SJSA1 (cell line): ENCODE data around the gene PRRC2A. TPM values are rescaled to one million over a fixed set of nuclear protein-coding genes. Genes with fewer than 3 reads are reported as not detected.

ENCODE experiments used
- DNase-seq, 2 experiments: peaks; one replicate each; pipeline ENCODE4 v3.0.0-alpha.2; 2015 to 2020; ENCODE audit warnings: low spot score in 2 of 2, low read depth in 1 of 2
- H3K27ac ChIP-seq: fragments of 250-450 bp; sonication (Bioruptor Pico); 2 replicates; pipeline ENCODE4 v1.5.1; 2020; ENCODE audit warnings: mild to moderate bottlenecking, moderate library complexity
- H3K27me3 ChIP-seq: fragments of 250-450 bp; sonication (Bioruptor Pico); replicated peaks from 2 replicates; pipeline ENCODE4 v1.5.1; 2020; ENCODE audit warnings: mild to moderate bottlenecking, moderate library complexity
- H3K36me3 ChIP-seq: fragments of 250-450 bp; sonication (Bioruptor Pico); 2 replicates; pipeline ENCODE4 v1.5.1; 2020; ENCODE audit warnings: mild to moderate bottlenecking
- H3K4me1 ChIP-seq: fragments of 250-450 bp; sonication (Bioruptor Pico); replicated peaks from 2 replicates; pipeline ENCODE4 v1.6.1; 2021; ENCODE audit warnings: mild to moderate bottlenecking
- H3K4me3 ChIP-seq: fragments of 250-450 bp; sonication (Bioruptor Pico); 2 replicates; pipeline ENCODE4 v1.5.1; 2020; ENCODE audit warnings: mild to moderate bottlenecking
- H3K9me3 ChIP-seq: fragments of 250-450 bp; sonication (Bioruptor Pico); replicated peaks from 2 replicates; pipeline ENCODE4 v1.5.1; 2020; ENCODE audit warnings: mild to moderate bottlenecking
- total RNA-seq: library from RNA; depleted of rRNA; stranded (reverse); fragments of >200 nt; shearing (Covaris generic); gene quantifications from 2 replicates; pipeline ENCODE4 v1.2.3, GENCODE V29; 2014; rRNA removed

Gene PRRC2A
- total RNA-seq, 1 experiment from 2014 or later = 68.6 TPM

DNA sequence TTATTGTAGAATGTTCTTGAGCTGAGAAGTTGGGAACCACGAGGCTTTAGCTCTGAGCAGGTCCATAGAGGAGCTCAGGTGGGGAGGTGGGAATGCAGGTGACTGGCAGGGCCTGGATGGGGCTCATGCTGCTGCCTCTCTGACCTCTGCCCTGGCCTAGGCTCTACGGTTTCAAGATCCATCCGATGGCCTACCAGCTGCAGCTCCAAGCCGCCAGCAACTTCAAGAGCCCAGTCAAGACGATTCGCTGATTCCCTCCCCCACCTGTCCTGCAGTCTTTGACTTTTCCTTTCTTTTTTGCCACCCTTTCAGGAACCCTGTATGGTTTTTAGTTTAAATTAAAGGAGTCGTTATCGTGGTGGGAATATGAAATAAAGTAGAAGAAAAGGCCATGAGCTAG lies 49.2 kb downstream of the PRRC2A start, which contains the start of gene LY6G5B:
Gene LY6G5B (plus strand): TSS at position 301 of the 400 bp plus-strand sequence. CDS start 975 bp downstream, outside the sequence.
- no peak for DNase-seq
- peaks cover 81% of the 10 kb centered on the region for H3K36me3 ChIP-seq
- H3K27me3 ChIP-seq = no peaks in the 10 kb centered on the region
- H3K27ac ChIP-seq = no peak within 1 kb of the TSS
- no peak within 1 kb of the TSS for H3K4me3 ChIP-seq
- peaks cover 8% of the 10 kb centered on the region; the same call in 1 of the 2 replicates for H3K4me1 ChIP-seq
- H3K9me3 ChIP-seq = no peaks in the 10 kb centered on the region

DNA sequence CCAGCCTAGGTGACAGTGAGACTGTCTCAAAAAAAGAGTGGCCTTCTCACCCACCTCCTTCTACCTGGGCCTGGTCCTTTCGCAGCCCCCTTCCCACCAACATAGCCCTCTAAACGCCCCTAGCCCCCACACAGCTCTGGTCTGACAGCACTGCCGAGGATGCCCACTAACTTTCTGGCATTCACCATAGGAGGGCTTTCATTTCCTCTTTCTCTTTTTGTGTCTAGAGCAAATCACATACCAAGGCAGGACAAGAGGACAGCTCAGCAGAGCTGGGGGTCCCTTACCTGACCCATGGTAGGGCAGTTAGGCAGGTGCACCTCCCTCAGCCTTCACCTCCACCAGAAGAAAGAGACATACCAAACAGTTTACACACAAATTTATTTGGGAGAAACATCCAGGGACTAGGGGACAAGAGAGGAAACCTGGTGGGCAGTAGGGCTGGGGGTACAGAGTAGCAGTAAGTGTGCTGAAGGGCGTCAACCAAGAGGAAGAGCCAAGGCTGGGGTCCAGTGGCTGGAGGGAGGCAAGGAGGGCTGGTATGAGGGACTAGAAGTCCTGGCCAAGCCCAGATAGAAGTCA lies 55.9 kb downstream of the PRRC2A start:
- H3K36me3 ChIP-seq = peaks cover 32% of the 10 kb centered on the region
- no peak overlapping the region for H3K27ac ChIP-seq
- no peaks in the 10 kb centered on the region; the same call in 1 of the 2 replicates for H3K9me3 ChIP-seq
- no peak overlapping the region for H3K4me3 ChIP-seq
- H3K27me3 ChIP-seq = no peaks in the 10 kb centered on the region
- H3K4me1 ChIP-seq = peaks cover 10% of the 10 kb centered on the region
- DNase-seq = no peak

DNA sequence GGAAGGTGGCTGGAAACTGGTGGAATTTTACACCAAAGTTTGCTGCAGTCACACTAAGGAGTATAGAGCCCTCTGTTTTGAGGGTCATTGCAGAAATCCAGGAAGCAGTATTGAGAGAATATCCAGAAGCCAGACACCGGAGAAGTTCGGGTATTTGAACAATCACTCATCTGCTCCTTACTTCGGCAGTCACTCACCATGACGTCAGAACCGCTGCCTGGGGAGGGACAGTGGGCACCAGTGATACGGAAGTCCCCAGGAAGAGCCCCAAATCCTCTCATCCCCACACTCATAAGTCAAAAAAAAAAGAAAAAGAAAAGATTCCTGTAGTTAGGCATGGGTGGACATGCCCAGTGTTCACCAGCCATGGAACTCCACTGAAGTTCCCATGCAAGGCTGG lies 56.4 kb downstream of the PRRC2A start:
- Histone ChIP-seq H3K36me3 (peaks cover 27% of the 10 kb centered on the region), H3K9me3 (no peaks in the 10 kb centered on the region; the same call in 1 of the 2 replicates), H3K27me3 (no peaks in the 10 kb centered on the region), H3K4me3 (no peak overlapping the region), H3K4me1 (peaks cover 11% of the 10 kb centered on the region), H3K27ac (no peak overlapping the region)
- DNase-seq = no peak

DNA sequence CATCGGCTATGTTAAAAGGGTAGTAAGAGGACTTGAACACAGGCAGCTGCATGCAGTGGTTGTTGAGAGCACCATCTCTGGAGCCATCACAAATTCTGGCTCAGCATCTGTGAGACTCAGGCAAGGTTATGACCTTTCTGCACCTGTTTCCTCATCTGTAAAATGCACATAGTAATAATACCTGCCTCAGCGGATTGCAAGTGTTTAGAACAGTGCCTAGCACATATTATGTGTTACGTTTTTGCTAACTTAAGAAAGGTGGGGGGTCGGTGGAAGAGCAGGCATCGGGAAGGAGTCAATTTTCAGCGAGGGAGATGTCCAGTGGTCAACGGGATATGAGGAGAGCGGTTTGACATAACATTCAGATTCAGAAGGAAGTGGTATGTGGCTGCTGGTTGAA lies 57.4 kb downstream of the PRRC2A start:
- DNase-seq = no peak
- Histone ChIP-seq H3K4me1 (peaks cover 11% of the 10 kb centered on the region), H3K27me3 (no peaks in the 10 kb centered on the region), H3K27ac (no peak overlapping the region), H3K4me3 (no peak overlapping the region), H3K36me3 (peaks cover 16% of the 10 kb centered on the region), H3K9me3 (no peaks in the 10 kb centered on the region; the same call in 1 of the 2 replicates)

DNA sequence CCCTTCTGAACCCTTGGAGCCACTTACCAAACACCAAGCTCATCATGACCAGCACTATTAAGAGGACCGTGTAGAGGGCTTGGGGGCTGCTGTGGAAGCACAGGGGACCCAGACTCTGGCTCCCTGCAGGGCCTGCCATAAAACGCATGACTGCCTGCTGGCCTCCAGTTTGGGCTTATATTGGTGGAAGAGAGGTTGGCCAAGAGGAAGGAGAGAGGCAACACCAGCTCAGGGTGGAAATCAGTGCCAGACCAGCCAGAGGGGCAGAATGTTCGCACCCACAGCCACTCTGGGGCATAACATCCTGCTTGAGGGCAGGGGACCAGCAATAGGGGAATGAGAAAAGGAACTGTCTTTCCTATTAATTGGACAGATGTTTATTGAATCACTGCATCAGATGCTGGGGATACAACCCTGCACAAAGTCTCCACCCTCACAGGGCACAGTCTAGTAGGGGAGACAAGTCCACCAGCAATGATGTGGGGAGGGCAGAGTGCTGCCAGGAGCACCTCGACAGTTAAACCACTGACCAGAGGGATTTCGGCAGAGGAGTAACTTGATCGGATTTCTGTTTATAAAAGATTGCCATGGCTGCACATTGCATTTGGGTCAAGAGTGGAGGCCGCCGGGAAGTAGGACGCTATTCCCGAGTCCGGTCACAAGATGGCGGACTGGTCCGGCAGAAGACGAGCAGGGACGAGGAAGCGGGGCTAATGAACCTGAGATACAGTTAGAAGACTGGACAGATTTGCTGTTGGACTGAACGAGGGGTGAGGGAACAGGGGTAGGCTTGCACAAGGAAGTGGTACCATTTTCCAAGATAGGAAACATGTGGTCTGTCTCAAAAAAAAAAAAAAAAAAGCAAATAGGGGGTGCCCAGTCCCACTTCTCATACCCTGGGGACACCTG lies 60.0 kb downstream of the PRRC2A start, which contains the start of gene LY6G5C:
Gene LY6G5C (minus strand): TSS at position 842 of the 909 bp plus-strand sequence. CDS start 694 bp downstream, at position 148.
- no peaks in the 10 kb centered on the region; the same call in 1 of the 2 replicates for H3K9me3 ChIP-seq
- no peak within 1 kb of the TSS for H3K27ac ChIP-seq
- H3K36me3 ChIP-seq = peaks cover 6% of the 10 kb centered on the region

DNA sequence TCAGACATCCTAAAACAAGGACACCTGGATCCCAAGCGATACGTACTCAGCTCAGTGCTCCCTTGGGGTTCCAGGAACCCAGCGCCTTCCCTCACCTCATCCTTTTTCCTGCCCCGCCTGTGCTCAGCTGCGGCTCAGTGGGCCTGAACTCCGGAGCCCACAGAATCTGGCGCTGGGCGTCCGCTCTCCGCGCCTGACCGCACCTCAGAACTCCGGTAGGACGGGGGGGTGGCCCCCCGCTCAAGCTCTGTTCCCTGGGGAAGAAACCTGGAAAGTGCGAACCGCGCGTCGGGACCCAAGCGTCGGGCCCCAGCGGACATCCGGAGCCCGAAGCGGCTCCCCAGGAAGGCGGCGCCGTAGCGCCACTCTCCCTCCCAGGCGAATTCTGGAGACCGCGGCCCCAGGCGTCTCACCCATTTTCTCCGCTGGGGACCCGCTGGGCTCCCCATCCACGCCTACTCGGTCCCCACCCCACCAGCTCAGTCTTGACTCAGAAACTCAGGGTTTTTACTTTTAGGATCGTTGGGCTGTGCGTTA lies 60.7 kb downstream of the PRRC2A start:
- Histone ChIP-seq H3K9me3 (no peaks in the 10 kb centered on the region; the same call in 1 of the 2 replicates), H3K4me1 (peaks cover 11% of the 10 kb centered on the region), H3K4me3 (peak overlapping the region; percentile 36), H3K36me3 (peaks cover 5% of the 10 kb centered on the region), H3K27me3 (no peaks in the 10 kb centered on the region), H3K27ac (no peak overlapping the region)
- DNase-seq = peak in 1 of 2 experiments; percentile 56

More for the DNA sequence above, 60.0 kb downstream of the PRRC2A start, which contains the start of gene LY6G5C:
- Histone ChIP-seq H3K4me1 (peaks cover 11% of the 10 kb centered on the region), H3K4me3 (peak within 1 kb of the TSS; percentile 36), H3K27me3 (no peaks in the 10 kb centered on the region)
- peak; percentile 74 to 86 for DNase-seq

DNA sequence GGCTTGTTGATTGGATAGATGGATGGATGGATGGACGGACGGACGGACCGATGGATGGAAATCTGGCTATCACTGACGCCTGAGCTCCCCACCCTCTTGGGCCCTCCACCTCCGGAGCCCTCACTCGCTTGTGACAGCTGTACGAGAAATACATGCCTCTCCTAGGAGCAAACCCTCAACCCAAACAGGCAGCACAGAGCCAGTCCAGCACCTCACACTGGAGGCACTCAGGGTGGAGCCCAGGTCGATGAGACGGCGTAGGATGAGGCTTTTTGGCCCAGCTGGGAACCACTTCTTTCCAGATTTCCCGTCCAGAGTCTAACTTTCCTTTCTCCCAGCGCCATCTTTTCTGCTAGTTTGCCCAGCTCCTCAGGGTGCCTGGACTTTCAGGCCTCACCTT lies 63.1 kb downstream of the PRRC2A start:
- Histone ChIP-seq H3K4me1 (peaks cover 11% of the 10 kb centered on the region), H3K4me3 (no peak overlapping the region), H3K27me3 (no peaks in the 10 kb centered on the region), H3K36me3 (peaks cover 26% of the 10 kb centered on the region), H3K9me3 (no peaks in the 10 kb centered on the region), H3K27ac (no peak overlapping the region)
- no peak for DNase-seq

DNA sequence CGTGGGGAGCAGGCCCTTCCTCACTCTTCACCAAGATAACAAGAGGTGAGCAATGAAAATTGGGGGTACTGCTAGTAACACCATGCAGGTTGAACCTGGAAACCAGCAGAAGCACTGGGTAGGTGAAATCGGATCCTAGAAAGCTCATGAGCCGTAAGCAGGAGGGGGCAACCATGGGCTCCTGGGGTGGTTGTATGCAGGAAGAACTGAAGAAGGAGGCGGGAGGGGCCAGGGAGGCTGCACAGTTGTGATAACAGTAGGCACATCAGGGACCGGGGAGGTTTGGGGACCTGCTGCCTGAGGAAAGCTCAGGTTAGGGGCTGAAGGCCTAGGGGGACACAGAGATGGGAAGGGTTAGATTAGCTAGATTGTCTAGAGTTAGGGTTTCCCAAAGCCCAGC lies 66.0 kb downstream of the PRRC2A start:
- Histone ChIP-seq H3K4me3 (no peak overlapping the region), H3K27me3 (no peaks in the 10 kb centered on the region), H3K36me3 (peaks cover 45% of the 10 kb centered on the region), H3K4me1 (peaks cover under 1% of the 10 kb centered on the region), H3K27ac (no peak overlapping the region), H3K9me3 (no peaks in the 10 kb centered on the region)
- DNase-seq = no peak

DNA sequence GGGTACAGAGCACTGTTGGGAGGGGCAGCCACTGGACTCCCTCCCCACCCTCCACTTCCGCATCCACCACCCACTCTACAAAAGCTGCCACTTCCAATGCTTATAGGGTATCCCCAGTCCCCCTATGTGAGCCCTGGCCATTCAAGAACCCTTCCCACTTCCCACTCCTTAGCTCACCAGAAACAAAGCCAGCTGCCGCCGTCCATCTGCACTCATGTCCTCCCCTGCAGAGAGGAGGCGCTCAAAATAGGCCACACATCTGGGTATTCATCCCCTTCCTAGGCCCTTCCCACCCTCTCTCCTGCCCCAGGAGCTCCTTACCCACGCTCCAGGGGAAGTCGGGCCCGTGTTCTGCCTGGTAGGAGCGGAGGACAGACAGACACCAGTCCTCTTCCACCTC lies 66.8 kb downstream of the PRRC2A start:
- Histone ChIP-seq H3K36me3 (peaks cover 52% of the 10 kb centered on the region), H3K9me3 (no peaks in the 10 kb centered on the region), H3K27me3 (no peaks in the 10 kb centered on the region), H3K27ac (no peak overlapping the region), H3K4me3 (no peak overlapping the region), H3K4me1 (no peaks in the 10 kb centered on the region)
- DNase-seq = no peak

Other genes starting within 250 kb of the PRRC2A start
- gene MICA, start 217.1 kb upstream of the PRRC2A start, total RNA-seq = 36.1 and 41.7 TPM in 2 replicates
- gene MICB, start 122.6 kb upstream of the PRRC2A start, total RNA-seq = 32.7 and 60.0 TPM in 2 replicates
- not detected in 2 replicates for gene MCCD1, start 91.8 kb upstream of the PRRC2A start, total RNA-seq
- gene DDX39B, start 78.7 kb upstream of the PRRC2A start, total RNA-seq = 399 and 467 TPM in 2 replicates
- gene ATP6V1G2, start 74.1 kb upstream of the PRRC2A start, total RNA-seq = 0.13 TPM in 1 of 2 replicates, not detected in the other
- gene NFKBIL1, start 73.1 kb upstream of the PRRC2A start, total RNA-seq = 21.0 and 22.3 TPM in 2 replicates
- gene LTA, start 48.4 kb upstream of the PRRC2A start, total RNA-seq = not detected in 2 replicates
- not detected in 2 replicates for gene TNF, start 45.1 kb upstream of the PRRC2A start, total RNA-seq
- gene LTB, start 38.3 kb upstream of the PRRC2A start, total RNA-seq = not detected in 2 replicates
- not detected in 2 replicates for gene LST1, start 34.4 kb upstream of the PRRC2A start, total RNA-seq
- not detected in 2 replicates for gene NCR3, start 27.7 kb upstream of the PRRC2A start, total RNA-seq
- gene AIF1, start 5.5 kb upstream of the PRRC2A start, total RNA-seq = not detected in 2 replicates
- 187 and 208 TPM in 2 replicates for gene BAG6, start 31.9 kb downstream of the PRRC2A start, total RNA-seq
- 0.75 and 1.1 TPM in 2 replicates for gene APOM, start 35.2 kb downstream of the PRRC2A start, total RNA-seq
- gene C6orf47, start 40.1 kb downstream of the PRRC2A start, total RNA-seq = 21.1 and 23.7 TPM in 2 replicates
- gene GPANK1, start 44.3 kb downstream of the PRRC2A start, total RNA-seq = 8.0 and 13.5 TPM in 2 replicates
- gene CSNK2B, start 45.4 kb downstream of the PRRC2A start, total RNA-seq = 270 and 293 TPM in 2 replicates
- 0.19 and 1.6 TPM in 2 replicates for gene LY6G5B, start 49.3 kb downstream of the PRRC2A start, total RNA-seq
- gene LY6G5C, start 60.4 kb downstream of the PRRC2A start, total RNA-seq = 1.6 TPM in 1 of 2 replicates, not detected in the other
- 37.6 and 47.5 TPM in 2 replicates for gene ABHD16A, start 82.6 kb downstream of the PRRC2A start, total RNA-seq
- not detected in 2 replicates for gene LY6G6F, start 86.2 kb downstream of the PRRC2A start, total RNA-seq
- gene LY6G6D, start 94.6 kb downstream of the PRRC2A start, total RNA-seq = not detected in 2 replicates
- gene LY6G6C, start 101.0 kb downstream of the PRRC2A start, total RNA-seq = not detected in 2 replicates
- not detected in 2 replicates for gene MPIG6B, start 102.7 kb downstream of the PRRC2A start, total RNA-seq
- gene DDAH2, start 108.6 kb downstream of the PRRC2A start, total RNA-seq = 80.0 and 128 TPM in 2 replicates
- 1,071 and 1,205 TPM in 2 replicates for gene CLIC1, start 115.8 kb downstream of the PRRC2A start, total RNA-seq
- gene MSH5, start 119.3 kb downstream of the PRRC2A start, total RNA-seq = 3.9 and 16.7 TPM in 2 replicates
- gene SAPCD1, start 141.9 kb downstream of the PRRC2A start, total RNA-seq = 1.4 TPM in 1 of 2 replicates, not detected in the other
- gene VWA7, start 156.6 kb downstream of the PRRC2A start, total RNA-seq = not detected in 2 replicates
- 23.1 and 39.5 TPM in 2 replicates for gene VARS1, start 175.0 kb downstream of the PRRC2A start, total RNA-seq
- gene LSM2, start 186.3 kb downstream of the PRRC2A start, total RNA-seq = 72.6 and 89.4 TPM in 2 replicates
- 0.78 and 0.87 TPM in 2 replicates for gene HSPA1L, start 194.6 kb downstream of the PRRC2A start, total RNA-seq
- gene HSPA1A, start 194.8 kb downstream of the PRRC2A start, total RNA-seq = 211 and 214 TPM in 2 replicates
- 218 and 257 TPM in 2 replicates for gene HSPA1B, start 207.0 kb downstream of the PRRC2A start, total RNA-seq
- gene NEU1, start 242.1 kb downstream of the PRRC2A start, total RNA-seq = 38.1 and 38.6 TPM in 2 replicates